ENCODE measurements around the gene RGS19.

DNA sequence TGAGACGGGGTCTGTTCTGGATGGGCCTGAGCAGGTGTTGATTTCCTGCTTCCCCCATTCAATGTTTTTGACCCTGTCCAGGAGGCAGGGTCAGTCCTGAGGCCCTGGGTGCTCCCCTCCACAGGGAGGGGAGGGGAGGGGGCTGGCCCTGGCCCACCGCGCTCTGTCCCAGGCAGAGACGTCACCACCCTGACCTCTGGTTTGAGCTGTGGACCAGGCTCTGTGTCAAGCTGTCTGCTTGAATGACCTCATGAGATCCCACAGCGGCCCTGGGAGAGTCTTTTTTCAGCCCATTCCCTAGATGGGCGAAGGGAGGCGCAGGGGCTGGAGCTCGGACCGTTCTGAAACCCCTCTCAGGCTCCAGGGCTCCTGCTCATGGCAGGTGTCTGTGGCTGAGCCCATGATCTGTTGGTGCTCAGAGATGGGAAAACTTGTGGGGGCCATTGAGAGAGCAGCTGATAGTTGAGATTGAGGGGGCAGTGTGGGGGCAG, 13.7 kb upstream of the RGS19 start:
- TF ChIP-seq, protein P1, sequence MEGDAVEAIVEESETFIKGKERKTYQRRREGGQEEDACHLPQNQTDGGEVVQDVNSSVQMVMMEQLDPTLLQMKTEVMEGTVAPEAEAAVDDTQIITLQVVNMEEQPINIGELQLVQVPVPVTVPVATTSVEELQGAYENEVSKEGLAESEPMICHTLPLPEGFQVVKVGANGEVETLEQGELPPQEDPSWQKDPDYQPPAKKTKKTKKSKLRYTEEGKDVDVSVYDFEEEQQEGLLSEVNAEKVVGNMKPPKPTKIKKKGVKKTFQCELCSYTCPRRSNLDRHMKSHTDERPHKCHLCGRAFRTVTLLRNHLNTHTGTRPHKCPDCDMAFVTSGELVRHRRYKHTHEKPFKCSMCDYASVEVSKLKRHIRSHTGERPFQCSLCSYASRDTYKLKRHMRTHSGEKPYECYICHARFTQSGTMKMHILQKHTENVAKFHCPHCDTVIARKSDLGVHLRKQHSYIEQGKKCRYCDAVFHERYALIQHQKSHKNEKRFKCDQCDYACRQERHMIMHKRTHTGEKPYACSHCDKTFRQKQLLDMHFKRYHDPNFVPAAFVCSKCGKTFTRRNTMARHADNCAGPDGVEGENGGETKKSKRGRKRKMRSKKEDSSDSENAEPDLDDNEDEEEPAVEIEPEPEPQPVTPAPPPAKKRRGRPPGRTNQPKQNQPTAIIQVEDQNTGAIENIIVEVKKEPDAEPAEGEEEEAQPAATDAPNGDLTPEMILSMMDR (IDR thresholded peaks at IDR 0.05) = no peak
- TF ChIP-seq POLR2AphosphoS5 (IDR thresholded peaks at IDR 0.05) = no peak
